Left lung (tissue), 10 donors: Measurements from ENCODE around the gene TBCD. TPM values are rescaled to one million over a fixed set of nuclear protein-coding genes. Genes with fewer than 3 reads are reported as not detected.

Experiments
- ATAC-seq: fragments of 200-7000 bp; cut with Tn5 transposase; one replicate; pipeline ENCODE4 v1.9.1; 2020; ENCODE audit warnings: moderate library complexity
- DNase-seq, 4 donors: peaks; one replicate each; pipeline ENCODE4 v3.0.0-alpha.2; 2013 to 2020
- H3K27ac ChIP-seq, 2 donors: fragments of 200-600 bp; sonication (generic) in 1 of 2; one replicate each; pipeline versions ENCODE4 v1.5.0 to v1.8.0; 2020 to 2021
- H3K27me3 ChIP-seq, 2 donors: fragments of 200-600 bp; sonication (generic) in 1 of 2; one replicate each; pipeline versions ENCODE4 v1.5.0 to v1.8.0; 2020 to 2021
- H3K36me3 ChIP-seq, 2 donors: fragments of 200-600 bp; sonication (generic) in 1 of 2; one replicate each; pipeline versions ENCODE4 v1.5.0 to v1.8.0; 2020 to 2021
- H3K4me1 ChIP-seq, 2 donors: fragments of 200-600 bp; one replicate each; pipeline ENCODE4 v1.8.0; 2021
- H3K4me3 ChIP-seq, 2 donors: fragments of 200-600 bp; sonication (generic) in 1 of 2; one replicate each; pipeline versions ENCODE4 v1.5.0 to v1.8.0; 2020 to 2021; ENCODE audit warnings: mild to moderate bottlenecking in 1 of 2
- H3K9me3 ChIP-seq, 2 donors: fragments of 200-600 bp; sonication (generic) in 1 of 2; one replicate each; pipeline versions ENCODE4 v1.5.0 to v1.8.0; 2020 to 2021
- CTCF ChIP-seq, 2 donors: fragments of 200-600 bp; sonication (generic) in 1 of 2; IDR thresholded peaks; one replicate each; pipeline versions ENCODE4 v1.5.0 to v1.8.0; 2021; ENCODE audit warnings: antibody characterized with exemption in 2 of 2
- intact Hi-C, 2 donors: fragments of 100-400 bp; cut with DNase I; formaldehyde crosslinking; loops; one replicate each; pipeline versions ENCODE4 v1.11.2 to v1.14.2; 2022
- polyA plus RNA-seq, 6 donors: library from polyadenylated mRNA; unstranded; fragments of 120-200 nt; gene quantifications; one replicate each; pipeline ENCODE4 v1.2.1, GENCODE V29; 2013; ENCODE audit not compliant: insufficient read length in 6 of 6
- total RNA-seq, 2 donors: library from RNA; stranded (reverse); fragmentation: NEBNext Ultra II Directional; extraction: Animal tissue kit (Norgen Biotek cat#: 25700); gene quantifications; one replicate each; pipeline ENCODE4 v1.2.1, GENCODE V29; 2021
- donor health status: DM: no; HTN: yes; CAD: no.
- donor health status: DM: no; HTN: no; CAD: no.

TBCD gene
- total and polyA plus RNA-seq, 8 donors, result 87.2 to 133 (median 104) TPM

GRCh38 chr17:82779541-82779940 lies 27.7 kb downstream of the TBCD start:
- H3K27me3 ChIP-seq, result no peaks in the 10 kb centered on the region
- H3K36me3 ChIP-seq, result peaks cover 0 to 24% of the 10 kb centered on the region in 2 donors
- intact Hi-C loops, result no loop called here
- no peak for TF ChIP-seq CTCF (IDR thresholded peaks at IDR 0.05)
- no peaks in the 10 kb centered on the region for H3K9me3 ChIP-seq
- H3K4me1 ChIP-seq, result peaks cover 5 to 19% of the 10 kb centered on the region in 2 donors
- no peak overlapping the region for H3K4me3 ChIP-seq
- H3K27ac ChIP-seq, result no peak overlapping the region
- ATAC-seq (no peak), DNase-seq (no peak)

- no peaks in the 10 kb centered on the region for H3K9me3 ChIP-seq
- peaks cover 0 to 12% of the 10 kb centered on the region in 2 donors for H3K4me1 ChIP-seq
- H3K27me3 ChIP-seq, result no peaks in the 10 kb centered on the region
- no peak overlapping the region for H3K27ac ChIP-seq
- H3K36me3 ChIP-seq, result peaks cover 0 to 27% of the 10 kb centered on the region in 2 donors
- no peak for DNase-seq
- no peak overlapping the region for H3K4me3 ChIP-seq
- no peak for TF ChIP-seq CTCF (IDR thresholded peaks at IDR 0.05)
- intact Hi-C loops, result loop anchor here in 1 of 2 donors (5.0 kb wide), 2 partner anchors 132 to 182 kb away; no protein-coding TSS in a partner anchor
- no peak for ATAC-seq
Observed at GRCh38 chr17:82780195-82780594, 28.3 kb downstream of the TBCD start.

- Histone ChIP-seq H3K27ac (no peak overlapping the region), H3K36me3 (peaks cover 0 to 27% of the 10 kb centered on the region in 2 donors), H3K4me1 (peaks cover 0 to 10% of the 10 kb centered on the region in 2 donors), H3K9me3 (no peaks in the 10 kb centered on the region), H3K27me3 (no peaks in the 10 kb centered on the region), H3K4me3 (no peak overlapping the region)
- intact Hi-C loops, result loop anchor here in 1 of 2 donors (5.0 kb wide), 2 partner anchors 131 to 181 kb away; no protein-coding TSS in a partner anchor
- TF ChIP-seq CTCF (IDR thresholded peaks at IDR 0.05), result no peak
- peak in 1 of 4 donors; percentile 47 for DNase-seq
- peak; percentile 6 for ATAC-seq
Observed at GRCh38 chr17:82780971-82781893, 29.4 kb downstream of the TBCD start.

GRCh38 chr17:82781894-82782274 lies 30.0 kb downstream of the TBCD start:
- intact Hi-C loops, result loop anchor here in 1 of 2 donors (5.0 kb wide), 2 partner anchors 130 to 180 kb away; no protein-coding TSS in a partner anchor
- Histone ChIP-seq H3K36me3 (peaks cover 0 to 22% of the 10 kb centered on the region in 2 donors), H3K4me1 (peaks cover 0 to 10% of the 10 kb centered on the region in 2 donors), H3K9me3 (no peaks in the 10 kb centered on the region), H3K27ac (peak overlapping the region in 1 of 2 donors; percentile 65), H3K4me3 (no peak overlapping the region), H3K27me3 (no peaks in the 10 kb centered on the region)
- ATAC-seq, result peak; percentile 100
- peak; percentile 96 to 98 for TF ChIP-seq CTCF (IDR thresholded peaks at IDR 0.05)
- DNase-seq, result peak; percentile 75 to 96 (median 86)

GRCh38 chr17:82782657-82783207 lies 30.9 kb downstream of the TBCD start:
- peaks cover 0 to 10% of the 10 kb centered on the region in 2 donors for H3K4me1 ChIP-seq
- H3K4me3 ChIP-seq, result no peak overlapping the region
- no peaks in the 10 kb centered on the region for H3K27me3 ChIP-seq
- DNase-seq, result peak in 1 of 4 donors; percentile 77
- H3K27ac ChIP-seq, result peak overlapping the region in 1 of 2 donors; percentile 65
- intact Hi-C loops, result loop anchor here in 1 of 2 donors (5.0 kb wide), 2 partner anchors 130 to 180 kb away; no protein-coding TSS in a partner anchor
- no peak for ATAC-seq
- H3K9me3 ChIP-seq, result no peaks in the 10 kb centered on the region
- TF ChIP-seq CTCF (IDR thresholded peaks at IDR 0.05), result no peak
- peaks cover 0 to 22% of the 10 kb centered on the region in 2 donors for H3K36me3 ChIP-seq
